ENCODE data around the gene CYFIP1.
"Not testable (repeated sequence)": the region's sequence is repeated elsewhere in the genome, so short reads cannot be mapped to it uniquely, and the experiment has no call there.

The CYFIP1 gene

DNA sequence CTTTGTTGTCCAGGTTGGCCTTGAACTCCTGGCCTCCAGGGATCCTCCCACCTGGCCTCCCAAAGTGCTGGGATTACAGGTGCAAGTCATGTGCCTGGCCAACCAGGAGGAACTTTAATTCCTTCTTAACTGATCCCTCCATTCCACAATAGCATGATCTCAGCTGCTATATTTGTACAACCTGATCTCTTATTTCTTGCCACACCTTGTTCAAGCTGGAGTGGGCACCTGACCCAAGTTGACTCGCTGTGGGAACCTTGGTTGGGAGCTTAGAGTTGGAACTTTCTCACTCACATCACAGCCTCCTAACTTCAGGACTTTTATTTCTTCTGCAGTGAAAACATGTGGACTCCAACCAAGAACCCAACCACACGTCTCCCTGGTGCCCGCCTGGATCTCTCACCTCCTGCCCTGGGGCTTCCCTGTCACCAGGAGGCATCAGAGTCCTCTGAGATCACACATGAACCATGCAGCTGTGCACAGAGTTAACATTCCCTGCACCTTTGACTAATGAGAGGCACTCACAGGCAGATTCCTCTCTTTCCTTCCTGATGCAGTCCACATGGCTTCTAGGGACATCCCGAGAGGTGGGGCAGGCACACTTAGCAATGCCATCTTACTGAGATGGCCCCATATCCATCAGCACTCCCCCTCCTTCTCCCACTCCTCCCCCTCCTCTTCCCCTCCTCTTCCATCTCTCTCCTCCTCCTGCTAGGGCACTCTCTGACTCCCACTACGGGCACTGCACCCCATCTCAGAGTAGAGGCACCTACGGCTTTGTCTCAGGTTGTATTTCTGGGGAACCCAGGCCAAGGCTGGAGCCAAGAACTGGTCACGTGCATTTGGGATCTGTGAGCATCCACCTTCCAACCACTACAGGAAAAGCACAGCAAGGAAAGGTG is 9.7 kb upstream of the CYFIP1 start:
- H3K27ac ChIP-seq (ENCODE audit: low read depth, low read length) = no peak overlapping the region
- H3K79me2 ChIP-seq (ENCODE audit: insufficient read depth, low read length) = no peaks in the 10 kb centered on the region
- H3K9ac ChIP-seq (ENCODE audit: low read length) = no peak overlapping the region
- H3K4me2 ChIP-seq (ENCODE audit: low read depth, low read length, poor library complexity, severe bottlenecking) = no peak overlapping the region
- H3K36me3 ChIP-seq (ENCODE audit: low read length) = peaks cover 3% of the 10 kb centered on the region; the same call in 1 of the 2 replicates
- no peaks in the 10 kb centered on the region for H4K20me1 ChIP-seq (ENCODE audit: low read depth, low read length)
- no peaks in the 10 kb centered on the region for H3K9me3 ChIP-seq (ENCODE audit: insufficient read depth, low read length)
- H2AFZ ChIP-seq (ENCODE audit: low read depth, low read length, severe bottlenecking) = no peak overlapping the region
- H3K4me3 ChIP-seq (ENCODE audit: insufficient read depth, low read length, poor library complexity, severe bottlenecking) = no peak overlapping the region
- no peaks in the 10 kb centered on the region for H3K27me3 ChIP-seq (ENCODE audit: low read length)
- no peaks in the 10 kb centered on the region for H3K9me2 ChIP-seq (replicated peaks; ENCODE audit: insufficient read depth, low read length)
- no peaks in the 10 kb centered on the region for H3F3A ChIP-seq (ENCODE audit: insufficient read depth)
- TF ChIP-seq EZH2phosphoT487 (conservative IDR thresholded peaks at IDR 0.05; ENCODE audit: low read length) = no peak
- TF ChIP-seq, protein P1, sequence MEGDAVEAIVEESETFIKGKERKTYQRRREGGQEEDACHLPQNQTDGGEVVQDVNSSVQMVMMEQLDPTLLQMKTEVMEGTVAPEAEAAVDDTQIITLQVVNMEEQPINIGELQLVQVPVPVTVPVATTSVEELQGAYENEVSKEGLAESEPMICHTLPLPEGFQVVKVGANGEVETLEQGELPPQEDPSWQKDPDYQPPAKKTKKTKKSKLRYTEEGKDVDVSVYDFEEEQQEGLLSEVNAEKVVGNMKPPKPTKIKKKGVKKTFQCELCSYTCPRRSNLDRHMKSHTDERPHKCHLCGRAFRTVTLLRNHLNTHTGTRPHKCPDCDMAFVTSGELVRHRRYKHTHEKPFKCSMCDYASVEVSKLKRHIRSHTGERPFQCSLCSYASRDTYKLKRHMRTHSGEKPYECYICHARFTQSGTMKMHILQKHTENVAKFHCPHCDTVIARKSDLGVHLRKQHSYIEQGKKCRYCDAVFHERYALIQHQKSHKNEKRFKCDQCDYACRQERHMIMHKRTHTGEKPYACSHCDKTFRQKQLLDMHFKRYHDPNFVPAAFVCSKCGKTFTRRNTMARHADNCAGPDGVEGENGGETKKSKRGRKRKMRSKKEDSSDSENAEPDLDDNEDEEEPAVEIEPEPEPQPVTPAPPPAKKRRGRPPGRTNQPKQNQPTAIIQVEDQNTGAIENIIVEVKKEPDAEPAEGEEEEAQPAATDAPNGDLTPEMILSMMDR (IDR thresholded peaks at IDR 0.05; ENCODE audit: insufficient read depth, low read length, poor library complexity, severe bottlenecking) = no peak

DNA sequence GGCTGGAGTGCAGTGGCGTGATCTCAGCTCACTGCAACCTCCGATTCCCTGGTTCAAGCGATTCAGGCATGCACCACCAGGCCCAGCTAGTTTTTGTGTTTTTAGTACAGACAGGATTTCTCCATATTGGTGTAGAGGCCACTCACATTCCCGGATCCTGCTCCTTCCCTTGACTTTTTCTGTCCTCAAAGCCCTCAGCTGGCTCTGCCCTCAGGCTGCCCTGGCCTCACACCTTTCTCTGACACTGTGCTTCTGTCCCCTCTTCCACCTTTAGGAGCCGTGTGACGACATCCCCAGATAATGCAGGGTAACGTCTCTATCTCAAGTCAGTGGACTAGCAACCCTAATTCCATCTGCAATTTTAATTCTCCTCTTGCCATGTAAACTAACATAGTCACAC is 8.6 kb upstream of the CYFIP1 start:
- Histone ChIP-seq H3K27ac (ENCODE audit: low read depth, low read length) (no peak overlapping the region), H3K9me3 (ENCODE audit: insufficient read depth, low read length) (no peaks in the 10 kb centered on the region), H3K9ac (ENCODE audit: low read length) (no peak overlapping the region), H3K4me3 (ENCODE audit: insufficient read depth, low read length, poor library complexity, severe bottlenecking) (no peak overlapping the region), H4K20me1 (ENCODE audit: low read depth, low read length) (no peaks in the 10 kb centered on the region), H2AFZ (ENCODE audit: low read depth, low read length, severe bottlenecking) (no peak overlapping the region), H3K9me2 (replicated peaks; ENCODE audit: insufficient read depth, low read length) (no peaks in the 10 kb centered on the region), H3K27me3 (ENCODE audit: low read length) (no peaks in the 10 kb centered on the region), H3K4me2 (ENCODE audit: low read depth, low read length, poor library complexity, severe bottlenecking) (no peak overlapping the region), H3K36me3 (ENCODE audit: low read length) (no peaks in the 10 kb centered on the region), H3F3A (ENCODE audit: insufficient read depth) (no peaks in the 10 kb centered on the region), H3K79me2 (ENCODE audit: insufficient read depth, low read length) (no peaks in the 10 kb centered on the region)
- TF ChIP-seq, protein P1 (IDR thresholded peaks at IDR 0.05; ENCODE audit: insufficient read depth, low read length, poor library complexity, severe bottlenecking) = no peak
- no peak for TF ChIP-seq EZH2phosphoT487 (conservative IDR thresholded peaks at IDR 0.05; ENCODE audit: low read length)

DNA sequence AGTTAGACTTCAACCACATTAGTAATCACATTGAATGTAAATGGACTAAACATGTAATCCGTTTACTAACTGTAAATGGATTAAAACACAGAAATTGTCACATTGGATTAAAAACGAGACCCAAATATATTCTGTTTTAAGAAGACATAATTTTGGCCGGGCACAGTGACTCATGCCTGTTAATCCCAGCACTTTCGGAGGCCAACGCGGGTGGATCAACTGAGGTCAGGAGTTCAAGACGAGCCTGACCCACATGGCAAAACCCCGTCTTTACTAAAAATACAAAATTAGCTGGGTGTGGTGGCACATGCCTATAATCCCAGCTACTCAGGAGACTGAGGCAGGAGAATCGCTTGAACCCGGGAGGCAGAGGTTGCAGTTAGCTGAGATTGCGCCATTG is 1.8 kb upstream of the CYFIP1 start:
- not testable (repeated sequence) for H3K27ac ChIP-seq (ENCODE audit: low read depth, low read length); H3K9me3 ChIP-seq (ENCODE audit: insufficient read depth, low read length); H3K9ac ChIP-seq (ENCODE audit: low read length); H4K20me1 ChIP-seq (ENCODE audit: low read depth, low read length); H3F3A ChIP-seq (ENCODE audit: insufficient read depth); H2AFZ ChIP-seq (ENCODE audit: low read depth, low read length, severe bottlenecking); H3K27me3 ChIP-seq (ENCODE audit: low read length); H3K4me2 ChIP-seq (ENCODE audit: low read depth, low read length, poor library complexity, severe bottlenecking); H3K9me2 ChIP-seq (replicated peaks; ENCODE audit: insufficient read depth, low read length); H3K4me3 ChIP-seq (ENCODE audit: insufficient read depth, low read length, poor library complexity, severe bottlenecking); H3K36me3 ChIP-seq (ENCODE audit: low read length); H3K79me2 ChIP-seq (ENCODE audit: insufficient read depth, low read length)

All from SU-DHL-6 (cell line).